ENCODE data around the gene MCRIP2.
A peak's percentile ranks its signal among the peaks of the same experiment; 100 is the strongest.

Gene MCRIP2

GRCh38 chr16:643050-643368 is 1.4 kb downstream of the MCRIP2 start:
- Histone ChIP-seq H3K9me3 (ENCODE audit: control insufficient read depth, insufficient read depth, low read depth, low read length) (no peaks in the 10 kb centered on the region), H3K4me1 (ENCODE audit: control insufficient read depth, insufficient read depth, low read length) (peaks cover 26% of the 10 kb centered on the region), H3K27me3 (ENCODE audit: control insufficient read depth, insufficient read depth, low read length) (peaks cover 10% of the 10 kb centered on the region; the same call in 1 of the 2 replicates), H3K9ac (ENCODE audit: low read length) (no peak overlapping the region), H3K27ac (ENCODE audit: low read depth, low read length) (no peak overlapping the region), H3K4me3 (ENCODE audit: low read depth, low read length) (peak overlapping the region; percentile 79), H3K36me3 (ENCODE audit: control insufficient read depth, insufficient read depth, low read length) (no peaks in the 10 kb centered on the region)

- Histone ChIP-seq H3K9ac (ENCODE audit: low read length) (no peak overlapping the region), H3K4me3 (ENCODE audit: low read depth, low read length) (no peak overlapping the region), H3K27me3 (ENCODE audit: control insufficient read depth, insufficient read depth, low read length) (peaks cover 10% of the 10 kb centered on the region; the same call in 1 of the 2 replicates), H3K27ac (ENCODE audit: low read depth, low read length) (no peak overlapping the region), H3K9me3 (ENCODE audit: control insufficient read depth, insufficient read depth, low read depth, low read length) (no peaks in the 10 kb centered on the region), H3K36me3 (ENCODE audit: control insufficient read depth, insufficient read depth, low read length) (no peaks in the 10 kb centered on the region), H3K4me1 (ENCODE audit: control insufficient read depth, insufficient read depth, low read length) (peaks cover 18% of the 10 kb centered on the region)
These were observed 2.9 kb downstream of the MCRIP2 start for GRCh38 chr16:644556-644955.

GRCh38 chr16:645852-646678 is 4.4 kb downstream of the MCRIP2 start:
- no peaks in the 10 kb centered on the region for H3K9me3 ChIP-seq (ENCODE audit: control insufficient read depth, insufficient read depth, low read depth, low read length)
- H3K27me3 ChIP-seq (ENCODE audit: control insufficient read depth, insufficient read depth, low read length), result peaks cover 10% of the 10 kb centered on the region; the same call in 1 of the 2 replicates
- H3K36me3 ChIP-seq (ENCODE audit: control insufficient read depth, insufficient read depth, low read length), result no peaks in the 10 kb centered on the region
- peaks cover 23% of the 10 kb centered on the region for H3K4me1 ChIP-seq (ENCODE audit: control insufficient read depth, insufficient read depth, low read length)
- H3K27ac ChIP-seq (ENCODE audit: low read depth, low read length), result no peak overlapping the region
- H3K4me3 ChIP-seq (ENCODE audit: low read depth, low read length), result no peak overlapping the region
- H3K9ac ChIP-seq (ENCODE audit: low read length), result no peak overlapping the region

- peaks cover 3% of the 10 kb centered on the region; the same call in 1 of the 2 replicates for H3K36me3 ChIP-seq (ENCODE audit: control insufficient read depth, insufficient read depth, low read length)
- peaks cover 23% of the 10 kb centered on the region for H3K4me1 ChIP-seq (ENCODE audit: control insufficient read depth, insufficient read depth, low read length)
- no peak overlapping the region for H3K9ac ChIP-seq (ENCODE audit: low read length)
- no peak overlapping the region for H3K4me3 ChIP-seq (ENCODE audit: low read depth, low read length)
- peaks cover 10% of the 10 kb centered on the region; the same call in 1 of the 2 replicates for H3K27me3 ChIP-seq (ENCODE audit: control insufficient read depth, insufficient read depth, low read length)
- H3K9me3 ChIP-seq (ENCODE audit: control insufficient read depth, insufficient read depth, low read depth, low read length), result no peaks in the 10 kb centered on the region
- no peak overlapping the region for H3K27ac ChIP-seq (ENCODE audit: low read depth, low read length)
These were observed 5.1 kb downstream of the MCRIP2 start for GRCh38 chr16:646679-647172.

- Histone ChIP-seq H3K4me3 (ENCODE audit: low read depth, low read length) (no peak overlapping the region), H3K4me1 (ENCODE audit: control insufficient read depth, insufficient read depth, low read length) (peaks cover 22% of the 10 kb centered on the region), H3K27ac (ENCODE audit: low read depth, low read length) (no peak overlapping the region), H3K9me3 (ENCODE audit: control insufficient read depth, insufficient read depth, low read depth, low read length) (no peaks in the 10 kb centered on the region), H3K9ac (ENCODE audit: low read length) (no peak overlapping the region), H3K27me3 (ENCODE audit: control insufficient read depth, insufficient read depth, low read length) (peaks cover 8% of the 10 kb centered on the region; the same call in 1 of the 2 replicates), H3K36me3 (ENCODE audit: control insufficient read depth, insufficient read depth, low read length) (peaks cover 9% of the 10 kb centered on the region)
These were observed 5.7 kb downstream of the MCRIP2 start for GRCh38 chr16:647173-647902.

GRCh38 chr16:648071-648780 is 6.6 kb downstream of the MCRIP2 start:
- H3K9ac ChIP-seq (ENCODE audit: low read length), result peak overlapping the region; percentile 74
- no peaks in the 10 kb centered on the region for H3K9me3 ChIP-seq (ENCODE audit: control insufficient read depth, insufficient read depth, low read depth, low read length)
- peaks cover 13% of the 10 kb centered on the region for H3K36me3 ChIP-seq (ENCODE audit: control insufficient read depth, insufficient read depth, low read length)
- peak overlapping the region; percentile 76 for H3K4me3 ChIP-seq (ENCODE audit: low read depth, low read length)
- H3K27ac ChIP-seq (ENCODE audit: low read depth, low read length), result peak overlapping the region; percentile 66; the same call in 1 of the 2 replicates
- H3K27me3 ChIP-seq (ENCODE audit: control insufficient read depth, insufficient read depth, low read length), result no peaks in the 10 kb centered on the region; the same call in 1 of the 2 replicates
- H3K4me1 ChIP-seq (ENCODE audit: control insufficient read depth, insufficient read depth, low read length), result peaks cover 13% of the 10 kb centered on the region

- Histone ChIP-seq H3K9ac (ENCODE audit: low read length) (peak within 1 kb of the TSS; percentile 76), H3K4me3 (ENCODE audit: low read depth, low read length) (peak within 1 kb of the TSS; percentile 76), H3K9me3 (ENCODE audit: control insufficient read depth, insufficient read depth, low read depth, low read length) (no peaks in the 10 kb centered on the region), H3K27ac (ENCODE audit: low read depth, low read length) (peak within 1 kb of the TSS; percentile 66; the same call in 1 of the 2 replicates), H3K27me3 (ENCODE audit: control insufficient read depth, insufficient read depth, low read length) (no peaks in the 10 kb centered on the region), H3K36me3 (ENCODE audit: control insufficient read depth, insufficient read depth, low read length) (peaks cover 17% of the 10 kb centered on the region), H3K4me1 (ENCODE audit: control insufficient read depth, insufficient read depth, low read length) (peaks cover 12% of the 10 kb centered on the region; the same call in 1 of the 2 replicates)
These were observed 7.4 kb downstream of the MCRIP2 start, which contains the start of gene WDR90 for GRCh38 chr16:648781-649589. WDR90 (plus strand) TSS chr16:649365; CDS start chr16:649417, 52 bp downstream.

- Histone ChIP-seq H3K36me3 (ENCODE audit: control insufficient read depth, insufficient read depth, low read length) (peaks cover 17% of the 10 kb centered on the region), H3K4me1 (ENCODE audit: control insufficient read depth, insufficient read depth, low read length) (peaks cover 12% of the 10 kb centered on the region; the same call in 1 of the 2 replicates), H3K9me3 (ENCODE audit: control insufficient read depth, insufficient read depth, low read depth, low read length) (no peaks in the 10 kb centered on the region), H3K27me3 (ENCODE audit: control insufficient read depth, insufficient read depth, low read length) (no peaks in the 10 kb centered on the region), H3K4me3 (ENCODE audit: low read depth, low read length) (peak overlapping the region; percentile 76), H3K9ac (ENCODE audit: low read length) (peak overlapping the region; percentile 76), H3K27ac (ENCODE audit: low read depth, low read length) (no peak overlapping the region)
These were observed 8.0 kb downstream of the MCRIP2 start for GRCh38 chr16:649631-650030.

- Histone ChIP-seq H3K9ac (ENCODE audit: low read length) (no peak overlapping the region), H3K27me3 (ENCODE audit: control insufficient read depth, insufficient read depth, low read length) (no peaks in the 10 kb centered on the region), H3K4me1 (ENCODE audit: control insufficient read depth, insufficient read depth, low read length) (peaks cover 9% of the 10 kb centered on the region; the same call in 1 of the 2 replicates), H3K27ac (ENCODE audit: low read depth, low read length) (no peak overlapping the region), H3K4me3 (ENCODE audit: low read depth, low read length) (no peak overlapping the region), H3K36me3 (ENCODE audit: control insufficient read depth, insufficient read depth, low read length) (peaks cover 27% of the 10 kb centered on the region), H3K9me3 (ENCODE audit: control insufficient read depth, insufficient read depth, low read depth, low read length) (no peaks in the 10 kb centered on the region)
These were observed 10.2 kb downstream of the MCRIP2 start for GRCh38 chr16:651844-652243.

All from HUES6 (cell line).